ENCODE results near the gene SDK1. TPM values are rescaled to one million over a fixed set of nuclear protein-coding genes. Genes with fewer than 3 reads are reported as not detected.

The SDK1 gene
- polyA plus RNA-seq, 1 donor, result 3.6 TPM

DNA sequence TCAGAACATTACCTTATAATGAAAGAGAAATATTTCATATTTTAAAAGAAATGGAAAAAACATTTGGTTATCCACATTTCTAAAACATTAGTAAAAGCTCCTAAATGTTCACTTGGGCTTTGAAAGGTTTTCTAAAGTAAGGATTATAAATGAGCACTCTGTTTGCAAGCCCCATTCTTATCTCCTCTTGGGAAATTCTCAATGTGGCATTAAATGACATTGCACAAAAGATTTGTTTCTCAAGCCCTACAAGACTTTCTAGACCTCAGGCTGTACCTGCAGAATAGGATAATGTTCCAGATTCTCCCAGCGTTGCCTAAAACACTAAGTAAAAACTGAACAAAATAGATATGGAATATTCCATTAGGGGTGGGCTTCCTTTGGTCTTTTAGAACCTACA is 723.1 kb downstream of the SDK1 start:
- DNase-seq, result no peak

DNA sequence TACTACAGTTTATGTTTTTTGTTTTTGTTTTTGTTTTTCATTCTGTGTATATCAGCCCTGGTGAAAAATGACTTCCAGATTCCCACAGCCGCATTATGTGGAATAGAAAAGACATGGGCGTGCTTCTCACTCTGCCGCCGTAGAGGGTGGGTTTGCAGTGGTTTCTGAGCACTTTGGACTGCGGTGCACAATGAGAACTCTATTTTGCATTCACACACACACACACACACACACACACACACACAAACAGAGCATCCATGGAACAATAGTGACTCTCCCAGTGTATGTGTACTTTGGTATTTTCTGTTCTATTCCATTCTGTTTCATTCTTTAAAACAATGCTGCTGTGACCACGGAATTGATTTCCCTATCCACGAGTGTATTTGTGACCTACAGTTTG is 723.8 kb downstream of the SDK1 start:
- DNase-seq, result no peak

DNA sequence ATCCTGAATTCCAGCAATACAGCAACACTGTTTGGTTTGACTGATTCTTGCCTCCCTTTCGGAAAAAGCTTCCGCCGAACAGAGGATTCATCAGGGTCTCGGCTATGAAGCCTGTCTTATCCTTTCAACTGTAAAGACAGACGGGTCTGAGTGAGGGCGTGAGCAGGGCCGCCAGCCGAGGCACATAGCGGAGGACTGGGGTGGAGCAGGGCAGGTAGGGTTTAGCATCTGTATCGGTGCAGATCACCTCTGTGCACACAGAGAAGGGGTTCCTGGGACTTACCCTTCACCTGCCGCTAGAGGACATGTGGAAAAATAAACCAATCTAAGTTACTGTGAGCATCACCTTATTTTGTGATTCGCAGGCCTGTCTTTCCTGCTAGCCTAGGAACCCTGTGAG is 724.2 kb downstream of the SDK1 start:
- no peak for DNase-seq

DNA sequence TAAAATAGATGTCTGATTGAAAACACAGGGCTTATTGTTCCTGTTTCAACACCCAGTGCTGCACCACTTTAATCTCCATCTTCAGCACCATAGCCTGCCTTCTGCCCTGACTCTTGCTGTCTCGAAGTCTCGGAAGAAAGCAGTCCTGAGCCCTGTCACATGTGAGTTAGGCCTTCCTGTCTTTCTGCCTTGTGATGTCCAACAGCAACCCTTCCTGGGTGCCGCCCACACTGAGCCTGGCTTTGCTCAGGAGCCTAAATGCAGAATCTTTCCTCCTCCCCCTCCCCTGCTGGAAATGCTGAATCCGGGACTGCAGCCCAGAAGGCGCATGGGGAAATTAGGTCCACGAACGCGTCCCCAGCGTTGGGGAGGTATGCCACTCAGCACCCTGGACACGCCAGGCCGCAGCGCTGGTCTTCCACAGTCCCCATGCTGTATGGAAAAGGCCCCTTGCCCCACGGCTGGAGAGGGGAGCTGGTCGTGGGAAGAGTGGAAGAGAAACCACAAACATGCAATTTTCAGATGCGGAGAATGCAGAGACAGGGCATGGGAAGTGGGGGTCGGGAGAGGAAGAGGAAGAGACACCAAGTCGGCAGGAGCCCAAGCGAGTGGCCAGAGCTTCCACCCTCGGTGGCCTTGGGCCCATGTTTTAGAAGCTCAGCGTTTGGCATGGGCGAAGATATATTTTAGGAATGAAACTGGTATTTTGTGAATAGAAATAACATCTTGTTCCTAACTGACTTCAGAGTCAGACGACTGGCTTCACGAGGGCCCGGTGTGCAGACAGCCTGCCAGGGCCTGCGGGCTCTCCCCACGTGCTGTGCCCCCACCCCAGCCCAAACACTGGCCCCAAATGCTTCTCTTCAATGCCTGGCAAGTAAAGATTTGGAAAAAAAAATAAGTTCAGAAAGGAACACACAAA is 724.9 kb downstream of the SDK1 start:
- no peak for DNase-seq

DNA sequence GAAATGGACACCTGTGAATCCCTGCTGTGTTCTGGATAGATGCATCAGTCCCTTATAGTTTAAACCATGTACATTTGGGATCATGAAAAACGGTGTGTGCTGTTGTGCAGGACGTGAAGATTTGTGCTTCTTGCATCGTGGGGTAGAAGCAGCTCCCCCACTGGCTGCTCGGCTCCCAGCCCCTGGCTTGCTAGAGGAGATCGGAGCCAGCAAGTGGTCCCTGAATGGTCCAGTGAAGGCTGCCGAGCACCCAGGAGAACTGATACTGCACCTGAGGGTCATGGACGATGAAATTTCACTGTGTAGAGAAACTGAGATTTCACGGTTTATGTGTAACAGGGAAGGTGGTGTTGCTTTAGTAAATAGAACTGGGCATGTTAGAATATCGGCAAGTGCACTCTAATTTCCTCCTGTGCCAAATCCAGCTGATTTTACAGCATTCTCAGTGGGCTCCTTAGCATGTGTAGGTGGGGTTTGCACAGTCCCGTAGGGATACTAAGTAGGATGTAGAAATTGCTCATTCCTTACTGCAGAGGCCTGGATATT is 726.0 kb downstream of the SDK1 start:
- DNase-seq, result no peak

DNA sequence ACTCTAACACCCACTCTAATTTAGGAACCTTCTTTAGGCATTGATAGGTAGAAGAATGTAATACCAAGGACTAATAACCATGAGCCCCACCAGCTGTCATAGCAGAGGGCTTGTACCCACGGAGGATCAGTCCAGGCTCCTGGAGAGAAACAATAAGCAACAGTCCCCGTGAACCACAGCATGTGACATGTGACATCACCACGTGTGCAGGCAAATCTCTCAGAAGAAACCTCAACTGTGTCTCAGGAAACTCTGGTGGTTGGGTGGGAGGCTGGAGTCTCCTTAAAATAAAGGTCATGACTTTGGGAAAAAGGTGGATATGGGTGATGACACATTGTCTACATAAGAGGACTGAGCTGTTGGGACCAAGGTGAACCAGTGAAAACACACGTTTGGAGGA is 727.2 kb downstream of the SDK1 start:
- no peak for DNase-seq

DNA sequence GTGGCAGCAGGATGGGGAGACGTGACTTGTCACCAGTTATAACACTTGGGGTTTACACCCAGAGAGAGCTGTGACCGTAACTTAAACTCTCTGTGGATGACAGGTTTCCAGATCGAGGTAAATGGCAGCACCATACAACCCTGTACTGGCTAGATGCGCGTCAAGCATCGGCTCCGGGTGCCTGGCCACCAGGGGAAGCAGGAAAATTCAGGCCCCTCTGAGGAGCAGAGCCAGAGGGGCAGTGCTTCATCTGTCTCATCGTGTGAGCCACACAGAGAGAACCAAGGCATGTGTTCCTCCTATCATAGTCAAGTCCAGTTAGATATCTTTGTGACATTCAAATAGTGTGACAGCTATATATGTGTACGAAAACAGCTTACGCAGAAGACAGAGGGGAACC is 728.9 kb downstream of the SDK1 start:
- no peak for DNase-seq

DNA sequence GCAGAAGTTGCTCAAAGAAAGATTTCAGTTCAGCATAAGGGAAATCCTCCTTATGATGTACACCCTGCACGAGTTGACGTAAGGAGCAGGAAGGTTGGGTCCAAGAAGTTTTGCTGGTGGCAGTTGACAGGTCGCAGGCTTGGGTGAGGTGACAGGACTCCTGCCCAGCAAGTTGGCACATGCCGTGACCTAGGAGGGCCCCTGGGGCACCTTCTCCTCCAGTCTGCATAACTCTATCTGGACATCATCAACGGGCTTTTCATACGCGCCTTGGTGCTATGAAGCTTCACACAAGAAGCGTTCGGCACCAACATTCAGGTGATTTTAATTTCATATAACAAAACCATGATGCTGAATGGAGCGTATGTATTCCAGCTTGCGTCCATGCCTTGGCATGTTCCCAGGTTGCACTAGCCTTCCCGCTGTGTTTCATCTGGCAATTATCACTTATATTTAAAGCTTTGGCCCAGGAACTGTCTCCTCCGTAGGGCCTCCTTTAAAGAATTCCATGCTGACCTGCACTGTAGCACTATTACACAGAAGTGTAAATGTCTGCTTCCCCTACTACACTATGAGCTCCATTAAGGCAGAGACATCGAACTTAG is 729.4 kb downstream of the SDK1 start:
- no peak for DNase-seq

DNA sequence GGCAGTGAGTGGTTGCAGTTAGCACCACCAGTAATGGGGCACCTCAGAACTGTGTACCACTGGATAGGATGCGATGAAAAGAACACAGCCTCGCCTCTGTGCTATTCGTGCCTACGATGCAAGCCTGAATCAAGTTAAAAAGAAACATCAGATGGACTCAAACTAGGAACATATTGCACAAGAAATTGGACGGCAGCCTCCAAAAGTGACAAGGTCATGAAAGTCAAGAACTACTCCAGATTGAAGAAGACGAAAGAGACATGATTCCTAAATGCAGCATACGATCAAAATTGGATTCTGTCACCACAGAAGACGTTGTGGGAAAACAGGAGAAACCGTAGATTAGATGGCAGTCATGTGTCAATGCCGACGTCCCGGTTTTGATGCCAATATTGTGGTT is 732.9 kb downstream of the SDK1 start:
- no peak for DNase-seq

DNA sequence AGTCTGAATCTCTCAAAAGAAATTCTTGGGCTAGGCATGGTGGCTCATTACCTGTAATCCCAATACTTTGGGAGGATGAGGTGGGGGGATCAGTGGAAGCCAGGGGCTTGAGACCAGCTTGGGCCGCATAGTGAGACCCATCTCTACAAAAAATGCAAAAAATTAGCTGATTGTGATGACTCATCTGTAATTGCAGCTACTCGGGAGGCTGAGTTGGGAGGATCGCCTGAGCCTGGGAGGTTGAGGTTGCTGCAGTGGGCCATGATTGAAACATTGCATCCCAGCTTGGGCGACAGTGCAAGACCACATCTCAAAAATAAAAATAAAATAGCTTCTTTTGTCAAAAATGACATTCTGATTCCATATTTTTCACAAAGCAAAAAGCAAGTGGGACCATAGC is 736.3 kb downstream of the SDK1 start:
- DNase-seq, result no peak

DNA sequence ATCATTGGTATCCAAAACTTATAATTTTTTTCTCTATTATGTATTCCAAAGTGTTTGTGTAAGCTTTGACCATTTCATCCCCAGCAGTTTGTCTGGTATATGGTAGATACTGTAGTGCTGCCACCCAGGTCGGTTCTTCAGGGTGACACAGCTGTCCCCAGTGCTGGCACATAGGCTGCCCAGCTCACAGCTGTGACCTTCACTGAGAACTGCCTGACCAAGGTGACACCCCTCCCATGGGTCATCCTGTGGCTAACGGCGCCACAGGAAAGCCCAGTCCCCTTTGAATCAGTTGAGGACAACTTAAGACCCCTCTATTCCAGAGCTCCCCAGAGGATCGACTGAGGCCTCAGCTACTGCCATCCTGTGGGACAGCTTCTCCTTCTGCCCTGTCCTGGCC is 736.8 kb downstream of the SDK1 start:
- DNase-seq, result no peak

DNA sequence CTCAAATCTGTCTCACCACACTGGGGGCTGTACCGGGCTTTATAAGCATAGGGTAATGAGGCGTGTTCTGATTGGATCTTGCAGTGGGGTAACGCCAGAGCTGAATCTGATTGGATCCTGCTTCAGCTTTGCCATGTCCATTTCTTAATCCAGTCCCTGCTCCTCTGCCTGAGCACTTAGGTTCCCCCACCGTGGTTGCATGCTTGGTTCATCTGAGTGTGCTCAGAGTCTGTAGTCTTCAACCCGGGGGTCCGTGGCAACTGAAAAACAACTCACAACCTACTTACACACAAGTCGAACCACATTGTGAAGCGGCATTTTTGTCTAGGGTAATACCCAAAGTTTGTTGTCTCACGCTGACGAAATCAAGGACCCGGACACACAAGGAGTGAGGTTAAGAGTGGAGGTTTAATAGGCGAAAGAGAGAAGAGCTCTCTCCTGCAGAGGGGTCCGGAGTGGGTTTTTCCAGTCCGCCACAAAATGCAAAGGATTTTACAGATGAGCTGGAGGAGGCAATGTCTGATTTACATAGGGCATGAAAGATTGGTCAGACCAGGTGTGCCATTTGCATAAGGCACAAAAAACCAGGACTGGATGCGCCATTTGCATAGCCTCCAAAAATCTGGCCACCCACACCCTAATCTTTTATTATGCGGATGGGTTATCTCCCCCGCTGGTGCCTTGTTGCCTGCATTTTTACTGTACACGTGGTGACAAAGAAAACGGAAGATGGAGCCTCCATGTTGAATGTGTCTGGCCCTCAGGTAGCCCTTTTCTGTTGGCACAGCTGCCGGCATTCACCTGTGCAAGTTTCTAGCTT is 739.3 kb downstream of the SDK1 start:
- DNase-seq, result no peak

DNA sequence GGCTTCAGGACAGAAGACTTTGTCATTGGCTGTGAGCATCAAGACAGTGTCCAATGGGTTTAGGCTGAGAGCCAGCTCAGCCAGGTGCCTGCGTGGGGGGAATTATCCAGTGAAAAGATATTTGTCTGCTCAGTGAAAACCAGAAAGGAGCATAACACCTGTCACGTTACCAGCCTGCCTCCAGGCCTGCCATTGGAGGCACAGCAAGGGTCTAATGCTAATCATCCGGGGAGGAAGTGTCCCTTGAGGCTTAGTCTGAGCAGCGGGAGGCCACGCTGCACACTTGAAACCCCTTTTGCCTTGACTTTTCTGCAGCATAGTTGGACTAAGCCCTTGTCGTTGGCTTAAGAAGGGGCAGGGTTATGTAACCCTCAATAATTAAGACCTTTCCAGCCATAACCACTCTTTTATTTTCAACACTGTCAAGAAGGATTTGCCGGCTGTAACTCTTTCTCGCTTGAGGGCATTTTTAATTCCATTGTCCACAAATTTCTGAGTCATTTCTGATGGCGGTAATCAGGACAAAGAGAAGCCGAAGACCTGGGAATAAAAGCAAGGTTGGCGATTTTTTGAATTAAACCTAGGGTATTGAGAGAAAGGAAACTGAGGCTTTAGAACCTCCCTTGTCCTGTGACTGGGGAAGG is 741.5 kb downstream of the SDK1 start:
- no peak for DNase-seq

DNA sequence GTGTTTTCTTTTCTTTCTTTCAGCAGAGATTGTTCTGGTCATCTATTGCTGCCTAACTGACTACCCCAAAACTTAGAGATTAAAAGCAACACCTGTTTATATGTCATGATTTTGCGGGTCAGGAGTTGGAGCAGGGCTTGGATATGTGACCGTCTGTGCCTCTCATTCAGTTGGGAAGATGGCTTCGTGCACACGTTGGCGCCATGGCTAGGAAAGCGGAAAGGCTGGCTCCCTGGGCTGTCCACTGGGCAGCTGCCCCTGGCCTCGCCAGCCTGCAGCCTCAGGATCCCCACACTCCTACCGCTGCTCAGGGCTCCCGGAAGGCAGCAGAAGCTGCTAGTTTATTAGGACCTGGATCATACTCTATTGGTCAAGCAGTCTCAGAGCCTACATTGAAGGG is 742.9 kb downstream of the SDK1 start:
- DNase-seq, result no peak

DNA sequence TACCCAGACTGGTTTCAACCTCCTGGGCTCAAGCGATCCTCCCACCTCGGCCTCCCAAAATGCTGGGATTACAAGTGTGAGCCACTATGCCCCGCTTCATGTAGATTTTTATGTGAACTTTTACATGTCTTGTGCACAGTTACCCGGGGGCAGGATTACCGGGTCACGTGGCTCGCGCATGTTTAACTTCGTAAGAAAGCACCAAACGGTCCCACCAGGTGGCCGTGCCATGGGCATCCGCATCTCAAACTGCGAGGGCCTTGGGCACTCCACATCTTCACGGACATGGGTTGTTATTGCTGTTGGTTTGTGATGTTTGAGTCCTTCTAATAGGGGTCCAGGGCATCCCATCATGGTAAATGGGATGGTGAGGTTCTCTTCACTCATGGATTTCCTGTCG is 744.4 kb downstream of the SDK1 start:
- no peak for DNase-seq

DNA sequence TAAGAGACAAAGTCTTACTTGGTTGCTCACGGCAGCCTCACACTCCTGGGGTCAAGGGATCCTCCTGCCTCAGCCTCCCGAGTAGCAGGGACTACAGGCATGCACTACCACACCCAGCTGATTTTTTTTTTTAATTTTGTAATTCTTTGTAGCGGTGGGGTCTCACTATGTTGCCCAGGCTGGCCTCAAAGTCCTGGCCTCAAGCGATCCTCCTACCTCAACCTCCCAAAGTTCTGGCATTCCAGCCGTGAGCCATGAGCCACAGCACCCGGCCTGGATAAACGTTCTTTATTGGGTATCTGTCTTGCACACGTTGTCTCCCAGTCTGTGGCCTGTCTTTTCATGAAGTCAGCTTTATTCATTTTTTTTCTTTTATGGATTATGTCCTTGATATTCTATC is 744.9 kb downstream of the SDK1 start:
- no peak for DNase-seq

DNA sequence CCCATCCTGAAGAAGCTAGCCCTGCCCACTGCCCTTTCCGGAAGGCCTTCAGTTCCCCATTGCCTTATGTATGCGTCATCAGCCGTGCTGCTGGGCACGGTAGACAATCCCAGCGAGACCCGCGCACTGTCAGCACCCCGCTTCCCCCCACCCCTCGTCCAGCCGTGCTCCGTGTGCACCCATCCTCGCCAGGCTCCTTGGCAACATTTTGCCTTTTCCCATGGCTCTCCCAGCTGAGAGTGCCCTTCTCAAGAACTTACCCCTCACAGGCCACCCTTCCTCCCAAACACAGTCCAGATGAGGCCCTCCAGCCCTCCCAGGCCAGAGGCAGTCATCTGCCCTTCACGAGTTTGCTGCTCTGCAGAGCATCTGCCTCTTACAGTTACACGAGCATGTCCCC is 747.3 kb downstream of the SDK1 start:
- no peak for DNase-seq

DNA sequence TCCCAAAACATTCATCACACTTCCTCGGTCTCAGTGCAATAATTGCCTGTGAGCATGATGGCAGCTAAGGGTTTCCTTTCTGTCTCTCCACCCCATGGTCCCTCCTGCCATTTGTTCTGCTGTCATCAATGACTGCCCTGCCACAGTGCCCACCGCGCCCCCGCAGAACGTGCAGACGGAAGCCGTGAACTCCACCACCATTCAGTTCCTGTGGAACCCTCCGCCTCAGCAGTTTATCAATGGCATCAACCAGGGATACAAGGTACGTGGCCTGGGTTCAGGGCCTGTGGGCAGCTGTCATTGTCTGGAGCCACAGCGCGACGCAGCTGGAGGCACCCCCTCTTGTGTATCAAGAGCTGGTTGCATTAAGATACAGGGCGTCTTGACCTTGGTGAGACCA is 748.1 kb downstream of the SDK1 start:
- DNase-seq, result no peak

DNA sequence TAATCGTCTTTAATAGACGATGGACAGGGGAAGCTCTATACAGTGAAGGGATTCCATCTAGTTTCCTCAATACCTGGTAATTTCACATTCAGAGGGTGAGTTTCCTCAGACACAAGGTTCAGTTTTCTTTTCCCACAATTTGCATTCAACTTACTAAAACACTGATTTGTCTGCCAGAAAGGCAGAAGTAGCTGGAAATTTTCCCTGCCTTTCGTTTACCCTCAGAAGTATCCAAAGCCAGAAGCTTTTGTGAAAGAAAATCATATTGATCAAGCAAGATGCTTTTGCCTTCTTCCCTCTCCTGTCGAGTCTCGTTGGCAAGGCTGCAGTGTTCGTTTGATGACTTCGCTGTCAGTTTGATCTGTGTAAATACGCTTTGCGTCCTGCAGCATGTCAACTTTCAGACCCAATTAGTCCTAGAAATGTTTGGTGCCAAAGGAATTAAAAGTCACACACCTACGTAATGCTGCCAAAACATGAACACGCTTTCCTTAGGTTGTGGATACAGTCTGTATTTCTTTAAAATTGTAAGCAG is 749.1 kb downstream of the SDK1 start:
- no peak for DNase-seq

DNA sequence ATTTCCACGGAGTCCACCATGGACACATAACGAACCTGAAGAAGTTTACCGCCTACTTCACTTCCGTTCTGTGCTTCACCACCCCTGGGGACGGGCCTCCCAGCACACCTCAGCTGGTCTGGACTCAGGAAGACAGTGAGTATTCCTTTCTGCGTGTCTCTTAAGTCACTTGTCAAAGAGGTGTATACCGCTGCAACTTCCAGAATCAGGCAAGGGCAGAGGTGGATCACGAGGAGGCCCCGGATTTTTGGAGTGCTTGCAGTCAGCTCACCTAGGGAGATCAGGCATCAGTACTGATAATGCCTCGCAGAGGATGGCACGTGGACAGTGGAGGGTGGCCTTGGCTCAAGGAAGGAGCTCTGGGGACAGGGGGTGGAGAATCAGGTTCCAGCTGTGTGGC is 750.6 kb downstream of the SDK1 start:
- no peak for DNase-seq

DNA sequence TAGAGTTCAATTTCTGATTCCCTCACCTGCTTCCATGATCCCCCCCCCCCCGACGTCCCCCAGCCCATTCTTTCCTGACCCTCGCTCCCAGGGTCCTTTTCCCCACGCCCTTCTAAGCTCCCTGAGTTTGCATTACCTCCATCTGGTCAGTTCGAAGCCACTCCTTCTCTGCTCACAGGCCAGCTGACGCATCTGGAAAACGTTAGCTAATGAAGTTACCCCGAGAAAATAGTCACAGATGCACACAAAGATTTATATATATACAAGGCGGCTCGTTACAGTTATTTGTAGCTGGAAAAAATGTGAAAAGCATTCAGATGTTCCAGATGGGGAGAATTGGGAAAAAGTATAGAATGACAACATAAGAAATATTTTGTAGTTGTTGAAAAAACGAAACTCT is 751.1 kb downstream of the SDK1 start:
- DNase-seq, result peak; percentile 82

DNA sequence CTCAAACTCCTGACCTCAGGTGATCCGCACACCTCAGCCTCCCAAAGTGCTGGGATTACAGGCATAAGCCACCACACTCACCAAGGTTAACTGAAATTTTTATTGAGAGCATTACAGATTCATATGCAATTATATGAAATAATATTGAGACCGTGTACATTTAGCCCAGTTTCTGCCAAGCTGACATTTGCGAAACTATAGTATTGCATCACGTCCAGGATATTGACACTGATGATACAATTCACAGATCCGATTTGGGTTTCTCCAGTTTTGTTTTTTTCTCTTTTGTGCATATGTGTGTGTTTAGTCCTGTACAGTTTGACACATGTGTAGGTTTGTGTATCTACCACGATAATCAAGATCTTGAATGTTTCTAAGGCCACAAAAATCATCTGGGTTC is 753.1 kb downstream of the SDK1 start:
- DNase-seq, result no peak

Data from hindlimb muscle (tissue), 1 donor.